ENCODE measurements around the gene FANCE.

DNA sequence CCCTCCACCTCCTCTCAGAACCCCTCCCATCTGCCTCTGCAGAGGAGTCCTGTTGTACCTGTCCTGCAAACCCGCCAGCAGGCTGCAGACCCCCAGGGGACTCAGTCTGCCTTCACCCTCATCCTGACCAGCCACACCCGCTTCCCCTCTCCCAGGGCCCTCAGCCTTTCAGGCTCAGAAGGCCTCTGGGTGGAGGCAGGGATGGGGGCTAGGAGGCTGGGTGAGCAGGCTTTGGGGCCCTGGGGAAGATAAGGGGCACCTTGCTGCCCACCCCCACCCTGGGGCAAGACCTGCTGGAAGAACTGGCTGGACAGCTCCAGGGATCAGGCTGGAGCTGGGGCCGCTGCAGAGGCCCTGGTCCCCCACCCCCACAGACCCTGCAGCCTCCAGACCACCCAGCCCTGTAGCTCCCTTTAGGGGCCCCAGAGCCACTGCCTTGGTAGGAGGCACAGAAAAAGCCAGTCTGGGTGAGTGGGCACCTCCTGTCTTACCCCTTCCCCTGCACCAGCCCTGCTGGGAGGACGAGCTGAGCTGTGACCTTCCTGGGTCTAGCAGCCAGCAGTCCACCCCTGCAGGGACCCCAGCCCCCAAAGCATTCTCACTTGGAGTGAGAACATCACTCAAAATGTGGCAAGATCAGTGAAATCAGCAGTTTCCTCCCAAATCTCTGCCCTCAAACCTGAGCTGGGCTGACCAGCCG lies 39.6 kb downstream of the FANCE start:
- TF ChIP-seq, protein P1, sequence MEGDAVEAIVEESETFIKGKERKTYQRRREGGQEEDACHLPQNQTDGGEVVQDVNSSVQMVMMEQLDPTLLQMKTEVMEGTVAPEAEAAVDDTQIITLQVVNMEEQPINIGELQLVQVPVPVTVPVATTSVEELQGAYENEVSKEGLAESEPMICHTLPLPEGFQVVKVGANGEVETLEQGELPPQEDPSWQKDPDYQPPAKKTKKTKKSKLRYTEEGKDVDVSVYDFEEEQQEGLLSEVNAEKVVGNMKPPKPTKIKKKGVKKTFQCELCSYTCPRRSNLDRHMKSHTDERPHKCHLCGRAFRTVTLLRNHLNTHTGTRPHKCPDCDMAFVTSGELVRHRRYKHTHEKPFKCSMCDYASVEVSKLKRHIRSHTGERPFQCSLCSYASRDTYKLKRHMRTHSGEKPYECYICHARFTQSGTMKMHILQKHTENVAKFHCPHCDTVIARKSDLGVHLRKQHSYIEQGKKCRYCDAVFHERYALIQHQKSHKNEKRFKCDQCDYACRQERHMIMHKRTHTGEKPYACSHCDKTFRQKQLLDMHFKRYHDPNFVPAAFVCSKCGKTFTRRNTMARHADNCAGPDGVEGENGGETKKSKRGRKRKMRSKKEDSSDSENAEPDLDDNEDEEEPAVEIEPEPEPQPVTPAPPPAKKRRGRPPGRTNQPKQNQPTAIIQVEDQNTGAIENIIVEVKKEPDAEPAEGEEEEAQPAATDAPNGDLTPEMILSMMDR (IDR thresholded peaks at IDR 0.05) = no peak
- no peak for TF ChIP-seq POLR2A (IDR thresholded peaks at IDR 0.05)
